Progenitor cell of endocrine pancreas (in vitro differentiated cells): Measurements from ENCODE around the gene DIPK1A. TPM values are rescaled to one million over a fixed set of nuclear protein-coding genes. Genes with fewer than 3 reads are reported as not detected.
A peak's percentile ranks its signal among the peaks of the same experiment; 100 is the strongest.

Experiments used
- DNase-seq: peaks from one replicate; pipeline ENCODE4 v3.0.0; 2021; ENCODE audit warnings: low spot score; ENCODE audit not compliant: unreplicated experiment
- H3K27ac Mint-ChIP-seq: 2 replicates; pipeline ENCODE4 v1.8.0; 2021; ENCODE audit warnings: mild to moderate bottlenecking, moderate library complexity, mixed read lengths
- H3K27me3 Mint-ChIP-seq: 2 replicates; pipeline ENCODE4 v1.8.0; 2021; ENCODE audit warnings: mixed read lengths
- H3K36me3 Mint-ChIP-seq: 2 replicates; pipeline ENCODE4 v1.8.0; 2022; ENCODE audit warnings: mixed read lengths; ENCODE audit not compliant: insufficient read depth
- H3K4me1 Mint-ChIP-seq: 2 replicates; pipeline ENCODE4 v1.8.0; 2021; ENCODE audit warnings: low read depth, mixed read lengths
- H3K4me3 Mint-ChIP-seq: 2 replicates; pipeline ENCODE4 v1.8.0; 2021; ENCODE audit warnings: low read depth, mild to moderate bottlenecking, moderate library complexity, mixed read lengths
- H3K9me3 Mint-ChIP-seq: 2 replicates; pipeline ENCODE4 v1.8.0; 2021; ENCODE audit warnings: low read depth, mixed read lengths
- long read RNA-seq: library from polyadenylated mRNA; unstranded; transcript quantifications from one replicate; pipeline ENCODE4 v2.0.0, GENCODE V29; 2020
- total RNA-seq: library from RNA; stranded (reverse); gene quantifications from 2 replicates; pipeline ENCODE4 v1.2.1, GENCODE V29; 2021
- TF ChIP-seq, protein P1 (sequence below): fragments of 200-600 bp; sonication (generic); IDR thresholded peaks from one replicate; pipeline ENCODE4 v1.5.0; 2021; ENCODE audit warnings: antibody characterized with exemption, mild to moderate bottlenecking; ENCODE audit not compliant: unreplicated experiment

Gene DIPK1A
- 6.9 and 7.5 TPM in 2 replicates for total RNA-seq
- long read RNA-seq, transcript FAM69A-201 (5 exons, 2,574 nt), result major isoform, 12 of 24 reads
- long read RNA-seq, partial matches to known transcripts, result 0 of 24 reads
- long read RNA-seq, other reads (novel, unspliced or antisense), result 12 of 24 reads

GRCh38 chr1:92961131-92961895 lies at the start of gene DIPK1A:
DIPK1A (minus strand) TSS chr1:92961462; CDS start chr1:92961429, 33 bp downstream.
- Mint-ChIP-seq H3K27me3 (no peaks in the 10 kb centered on the region), H3K36me3 (no peaks in the 10 kb centered on the region), H3K9me3 (no peaks in the 10 kb centered on the region), H3K4me1 (peaks cover 16% of the 10 kb centered on the region), H3K27ac (peak within 1 kb of the TSS; percentile 94), H3K4me3 (peak within 1 kb of the TSS; percentile 89)
- DNase-seq, result peak; percentile 72
- TF ChIP-seq, protein P1, sequence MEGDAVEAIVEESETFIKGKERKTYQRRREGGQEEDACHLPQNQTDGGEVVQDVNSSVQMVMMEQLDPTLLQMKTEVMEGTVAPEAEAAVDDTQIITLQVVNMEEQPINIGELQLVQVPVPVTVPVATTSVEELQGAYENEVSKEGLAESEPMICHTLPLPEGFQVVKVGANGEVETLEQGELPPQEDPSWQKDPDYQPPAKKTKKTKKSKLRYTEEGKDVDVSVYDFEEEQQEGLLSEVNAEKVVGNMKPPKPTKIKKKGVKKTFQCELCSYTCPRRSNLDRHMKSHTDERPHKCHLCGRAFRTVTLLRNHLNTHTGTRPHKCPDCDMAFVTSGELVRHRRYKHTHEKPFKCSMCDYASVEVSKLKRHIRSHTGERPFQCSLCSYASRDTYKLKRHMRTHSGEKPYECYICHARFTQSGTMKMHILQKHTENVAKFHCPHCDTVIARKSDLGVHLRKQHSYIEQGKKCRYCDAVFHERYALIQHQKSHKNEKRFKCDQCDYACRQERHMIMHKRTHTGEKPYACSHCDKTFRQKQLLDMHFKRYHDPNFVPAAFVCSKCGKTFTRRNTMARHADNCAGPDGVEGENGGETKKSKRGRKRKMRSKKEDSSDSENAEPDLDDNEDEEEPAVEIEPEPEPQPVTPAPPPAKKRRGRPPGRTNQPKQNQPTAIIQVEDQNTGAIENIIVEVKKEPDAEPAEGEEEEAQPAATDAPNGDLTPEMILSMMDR, result peak; percentile 51

DNA sequence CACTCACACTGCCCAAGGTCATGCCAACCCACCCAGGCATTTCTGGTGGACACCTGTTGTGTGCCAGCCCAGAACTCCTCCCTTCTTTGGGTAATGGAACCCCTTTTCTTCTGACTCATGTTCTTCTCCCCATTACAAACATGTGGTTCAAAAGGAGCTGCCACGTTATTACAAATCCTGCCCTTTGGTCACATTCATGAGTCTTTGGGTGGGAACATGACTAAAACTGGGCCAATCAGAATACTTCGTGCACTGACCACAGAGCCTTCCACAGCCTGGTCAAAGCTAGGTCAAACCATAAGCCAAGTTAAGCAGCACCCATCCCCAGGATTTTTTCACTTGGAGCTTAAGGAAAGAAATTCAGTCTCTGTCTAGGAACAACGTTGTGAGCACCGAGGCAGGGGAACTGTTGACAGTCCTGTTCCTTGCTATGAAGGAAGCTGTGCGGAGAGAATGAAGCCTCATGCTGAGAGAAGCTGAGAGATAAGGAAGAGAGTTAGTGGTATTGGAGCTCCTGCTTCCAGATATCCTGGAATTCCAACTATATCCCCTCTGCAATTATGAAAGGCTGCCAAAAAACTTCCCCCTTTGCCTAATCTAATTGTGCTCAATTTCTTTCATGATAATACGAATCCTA lies 46.8 kb upstream of the DIPK1A start:
- H3K27me3 Mint-ChIP-seq, result peaks cover 7% of the 10 kb centered on the region
- TF ChIP-seq, protein P1, result no peak
- H3K9me3 Mint-ChIP-seq, result no peaks in the 10 kb centered on the region
- H3K4me1 Mint-ChIP-seq, result no peaks in the 10 kb centered on the region
- H3K27ac Mint-ChIP-seq, result no peak overlapping the region
- H3K36me3 Mint-ChIP-seq, result no peaks in the 10 kb centered on the region
- H3K4me3 Mint-ChIP-seq, result no peak overlapping the region
- DNase-seq, result no peak

- Mint-ChIP-seq H3K27ac (no peak overlapping the region), H3K27me3 (peaks cover 10% of the 10 kb centered on the region), H3K4me1 (peaks cover 6% of the 10 kb centered on the region), H3K9me3 (no peaks in the 10 kb centered on the region), H3K36me3 (no peaks in the 10 kb centered on the region), H3K4me3 (no peak overlapping the region)
- TF ChIP-seq, protein P1, result no peak
- no peak for DNase-seq
Measured at GRCh38 chr1:93005252-93005598, 44.0 kb upstream of the DIPK1A start.

- Mint-ChIP-seq H3K36me3 (no peaks in the 10 kb centered on the region), H3K27ac (no peak overlapping the region), H3K4me1 (peaks cover 8% of the 10 kb centered on the region)
Measured at GRCh38 chr1:93004566-93005251, 43.4 kb upstream of the DIPK1A start.

GRCh38 chr1:93003981-93004380 lies 42.7 kb upstream of the DIPK1A start:
- no peak for DNase-seq
- Mint-ChIP-seq H3K4me3 (no peak overlapping the region), H3K9me3 (no peaks in the 10 kb centered on the region), H3K27ac (no peak overlapping the region), H3K36me3 (no peaks in the 10 kb centered on the region), H3K4me1 (peaks cover 8% of the 10 kb centered on the region), H3K27me3 (peaks cover 10% of the 10 kb centered on the region)
- TF ChIP-seq, protein P1, result no peak

More at GRCh38 chr1:93004566-93005251, 43.4 kb upstream of the DIPK1A start:
- no peaks in the 10 kb centered on the region for H3K9me3 Mint-ChIP-seq
- no peak overlapping the region for H3K4me3 Mint-ChIP-seq
- no peak for DNase-seq
- H3K27me3 Mint-ChIP-seq, result peaks cover 10% of the 10 kb centered on the region
- TF ChIP-seq, protein P1, result no peak
